GM10266 (cell line): ENCODE data around the gene DPYSL5.

Experiments used
- DNase-seq: peaks from one replicate; pipeline ENCODE4 v3.0.0; 2012; ENCODE audit errors: extremely low spot score
- TF ChIP-seq, protein P1 (sequence below): IDR thresholded peaks from 2 replicates; pipeline ENCODE4 v1.5.1; 2012; ENCODE audit warnings: mild to moderate bottlenecking, low read depth; ENCODE audit not compliant: control insufficient read depth, insufficient read depth; ENCODE audit errors: missing control alignments

The DPYSL5 gene

DNA sequence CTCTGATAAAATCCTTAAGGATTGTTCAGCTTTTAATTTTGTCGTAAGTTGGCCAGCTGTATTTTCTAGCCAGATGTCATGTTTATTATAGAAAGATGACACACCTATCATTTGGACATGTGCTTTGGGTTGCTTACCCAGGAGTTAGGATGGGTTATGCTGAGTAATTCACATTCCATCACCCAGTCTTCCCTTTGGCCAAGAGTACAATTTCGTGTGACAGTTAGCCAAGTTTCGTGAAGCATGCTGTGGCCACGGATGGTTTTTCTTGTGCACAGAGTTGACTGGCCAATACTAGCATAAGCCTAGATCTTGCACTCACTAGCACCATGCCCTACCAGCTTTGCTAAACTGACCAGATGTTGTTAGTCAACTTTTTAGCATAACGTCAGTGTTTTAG is 128.3 kb downstream of the DPYSL5 start:
- TF ChIP-seq, protein P1, sequence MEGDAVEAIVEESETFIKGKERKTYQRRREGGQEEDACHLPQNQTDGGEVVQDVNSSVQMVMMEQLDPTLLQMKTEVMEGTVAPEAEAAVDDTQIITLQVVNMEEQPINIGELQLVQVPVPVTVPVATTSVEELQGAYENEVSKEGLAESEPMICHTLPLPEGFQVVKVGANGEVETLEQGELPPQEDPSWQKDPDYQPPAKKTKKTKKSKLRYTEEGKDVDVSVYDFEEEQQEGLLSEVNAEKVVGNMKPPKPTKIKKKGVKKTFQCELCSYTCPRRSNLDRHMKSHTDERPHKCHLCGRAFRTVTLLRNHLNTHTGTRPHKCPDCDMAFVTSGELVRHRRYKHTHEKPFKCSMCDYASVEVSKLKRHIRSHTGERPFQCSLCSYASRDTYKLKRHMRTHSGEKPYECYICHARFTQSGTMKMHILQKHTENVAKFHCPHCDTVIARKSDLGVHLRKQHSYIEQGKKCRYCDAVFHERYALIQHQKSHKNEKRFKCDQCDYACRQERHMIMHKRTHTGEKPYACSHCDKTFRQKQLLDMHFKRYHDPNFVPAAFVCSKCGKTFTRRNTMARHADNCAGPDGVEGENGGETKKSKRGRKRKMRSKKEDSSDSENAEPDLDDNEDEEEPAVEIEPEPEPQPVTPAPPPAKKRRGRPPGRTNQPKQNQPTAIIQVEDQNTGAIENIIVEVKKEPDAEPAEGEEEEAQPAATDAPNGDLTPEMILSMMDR, result no peak
- no peak for DNase-seq

DNA sequence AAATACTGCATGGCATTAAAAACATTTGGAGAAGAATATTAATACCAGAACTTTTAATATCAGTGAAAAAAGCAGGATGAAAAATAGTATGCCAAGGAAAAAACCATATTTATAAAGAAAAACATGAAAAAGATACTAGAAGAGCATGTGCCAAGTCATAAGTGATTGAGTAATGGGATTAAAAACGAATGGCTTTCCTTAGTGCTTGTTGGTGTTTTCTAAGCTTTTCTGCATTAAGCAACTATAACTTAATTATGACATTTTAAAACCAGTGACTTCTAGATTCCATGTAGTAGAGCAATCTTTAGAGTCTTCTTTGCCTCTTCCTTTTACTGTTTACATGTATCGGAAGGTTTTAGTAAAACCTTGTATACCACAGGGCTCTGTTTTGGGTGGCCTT is 129.1 kb downstream of the DPYSL5 start:
- TF ChIP-seq, protein P1, result no peak
- DNase-seq, result no peak

DNA sequence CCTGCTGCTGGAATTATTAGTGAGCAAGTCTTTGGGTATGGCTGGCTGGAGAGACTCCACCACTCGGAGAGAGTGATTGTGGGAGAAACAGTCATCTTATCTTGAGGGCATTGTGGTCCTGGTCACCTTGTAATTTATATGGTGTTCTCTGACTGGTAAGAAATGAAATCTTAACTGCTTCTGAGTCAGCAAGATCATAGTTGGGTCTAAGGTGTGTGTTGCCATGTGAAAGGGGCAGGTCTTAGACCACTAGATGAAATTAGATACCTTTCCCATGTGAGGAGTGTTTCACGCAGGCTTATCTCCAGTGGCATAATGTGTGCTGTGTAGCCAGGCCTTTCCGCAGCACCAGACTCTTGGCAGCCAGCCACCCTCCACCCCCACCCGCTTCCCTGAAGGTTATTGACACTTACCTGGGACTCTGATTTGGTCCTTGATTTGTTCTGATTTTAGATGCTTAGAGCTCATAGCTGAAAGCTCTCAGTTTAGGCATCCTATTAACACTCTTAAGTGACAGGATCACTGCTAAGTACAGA is 130.2 kb downstream of the DPYSL5 start:
- TF ChIP-seq, protein P1, result no peak
- no peak for DNase-seq

DNA sequence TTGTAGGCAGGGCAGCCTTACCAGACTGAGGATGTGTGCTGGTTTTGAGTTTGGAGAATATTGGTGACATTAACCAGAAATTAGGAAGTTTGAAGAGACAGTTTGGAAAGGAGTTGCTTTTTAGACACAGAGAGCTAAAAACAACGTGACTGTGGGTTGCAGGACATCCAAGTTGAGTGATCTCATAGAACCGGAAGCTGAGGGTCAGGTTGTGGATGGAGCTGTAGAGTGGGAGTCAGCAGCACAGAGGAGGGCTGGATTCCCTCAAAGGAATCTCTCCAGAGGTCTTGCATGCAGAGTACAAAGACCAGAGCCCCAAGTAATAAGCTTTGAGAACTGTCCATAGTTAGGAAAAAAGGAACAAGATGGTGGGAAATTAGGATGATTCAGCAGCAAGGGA is 131.8 kb downstream of the DPYSL5 start:
- TF ChIP-seq, protein P1, result no peak
- no peak for DNase-seq

DNA sequence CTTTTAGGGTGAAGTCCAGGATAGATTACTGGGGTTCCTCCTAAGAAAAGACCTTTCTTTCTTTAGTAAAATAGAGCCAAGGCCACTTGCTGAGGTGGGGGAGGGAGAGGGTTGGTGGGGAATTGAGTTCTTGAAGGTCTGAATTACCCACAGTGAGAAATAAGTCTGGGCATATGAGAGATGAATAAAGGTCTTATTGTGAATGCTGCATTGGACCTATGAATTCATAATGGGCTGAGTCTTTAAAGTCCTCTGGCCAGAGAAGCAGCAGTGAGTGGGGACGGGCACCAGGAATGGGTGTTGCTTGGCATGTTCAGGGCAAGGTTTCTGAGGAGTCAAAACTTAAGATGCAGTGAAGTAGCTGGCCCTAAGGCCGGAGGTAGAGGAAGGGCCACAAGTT is 133.0 kb downstream of the DPYSL5 start:
- TF ChIP-seq, protein P1, result no peak

DNA sequence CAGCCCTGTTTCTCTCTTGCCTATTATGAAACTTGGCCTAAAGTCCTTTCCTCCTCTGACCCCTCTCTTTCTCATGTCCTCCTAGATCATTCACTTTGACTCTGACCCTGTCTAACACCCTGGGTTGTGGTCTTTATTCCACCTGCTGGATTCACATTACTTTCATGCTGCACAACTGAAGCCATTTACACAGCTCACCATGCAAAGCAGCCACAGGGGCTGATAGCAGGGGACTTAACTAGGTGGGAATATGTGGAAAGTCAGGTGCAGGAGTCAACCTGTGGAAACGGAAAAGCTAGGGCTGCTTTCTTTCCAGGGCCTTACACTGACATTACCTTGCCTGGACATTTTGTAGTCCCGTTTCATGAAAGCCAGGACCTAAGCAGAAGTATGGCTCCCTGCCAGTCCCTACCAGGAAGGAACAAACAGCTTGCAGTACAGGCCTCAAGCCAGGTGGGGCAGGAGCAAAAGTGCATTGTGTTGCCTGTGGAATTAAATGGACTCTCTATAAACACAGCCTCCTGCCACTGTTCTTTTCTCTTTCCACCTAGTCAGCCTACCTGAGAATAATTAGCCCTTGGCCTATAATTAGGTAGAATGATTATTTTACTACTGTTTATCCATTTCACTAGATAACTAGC is 134.3 kb downstream of the DPYSL5 start:
- TF ChIP-seq, protein P1, result peak; percentile 25
- peak; percentile 38 for DNase-seq

More for the DNA sequence above, 133.0 kb downstream of the DPYSL5 start:
- no peak for DNase-seq

DNA sequence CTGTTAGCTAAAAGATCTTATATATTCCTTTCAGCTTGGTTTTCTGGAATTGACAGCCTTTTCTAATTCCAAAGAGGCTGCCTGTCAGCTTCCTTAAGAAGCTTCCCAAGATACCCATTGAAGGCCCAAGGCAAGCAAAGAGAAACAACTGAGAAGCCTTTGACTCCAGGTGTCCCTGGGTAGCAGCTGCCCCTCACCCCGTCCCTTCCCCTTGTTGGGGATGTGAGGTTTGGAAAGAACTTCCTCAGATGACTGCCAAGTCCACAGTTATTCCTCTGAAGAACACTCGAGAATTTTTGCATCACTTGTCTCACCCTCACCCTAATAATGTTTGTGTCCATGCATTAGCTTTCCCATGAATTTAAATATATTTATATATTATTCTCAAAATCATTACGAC is 135.8 kb downstream of the DPYSL5 start:
- no peak for DNase-seq
- TF ChIP-seq, protein P1, result no peak
